Endothelial cell of umbilical vein (primary cell): ENCODE results near the gene PRKG1. TPM values are rescaled to one million over a fixed set of nuclear protein-coding genes. Genes with fewer than 3 reads are reported as not detected.
A peak's percentile ranks its signal among the peaks of the same experiment; 100 is the strongest.

Experiments used
- BruUV-seq: library from RNA; stranded (reverse); fragments of 400-500 nt; replicated peaks from 2 replicates; lab custom pipeline; 2021; lab: Mats Ljungman, UMichigan
- CTCF ChIA-PET: fragments of 300-600, 350-600 bp; sonication (Branson Sonifier 250); formaldehyde crosslinking; loops from one replicate; lab custom pipeline; 2021; ENCODE audit warnings: antibody characterized with exemption, inconsistent platforms; lab: Charles Lee
- POLR2A ChIA-PET: fragments of 300-600, 350-600 bp; sonication (Branson Sonifier 250); formaldehyde crosslinking; loops from one replicate; lab custom pipeline; 2021; ENCODE audit warnings: antibody characterized with exemption, inconsistent platforms; lab: Charles Lee
- DNase-seq: peaks from one replicate; pipeline ENCODE4 v3.0.0-alpha.2; 2011; ENCODE audit warnings: low read depth, low spot score
- FAIRE-seq: peaks from 2 replicates; lab custom pipeline; 2011; peaks lifted over from hg19 to GRCh38; lab: Jason Lieb, UNC
- H2AFZ ChIP-seq: 2 replicates; pipeline ENCODE4 v1.6.0; 2012; ENCODE audit warnings: low read depth, low read length, control low read depth, inconsistent platforms
- H3K27ac ChIP-seq: 2 replicates; pipeline ENCODE4 v1.5.1; 2011; ENCODE audit warnings: low read depth, mild to moderate bottlenecking, control low read depth, low read length, moderate library complexity; ENCODE audit not compliant: insufficient read depth
- H3K27me3 ChIP-seq, 2 experiments: 2 replicates each; pipeline versions ENCODE4 v1.6.0 to v1.6.1; 2011; ENCODE audit warnings: low read length in 2 of 2, mixed read lengths in 1 of 2; ENCODE audit not compliant: control insufficient read depth in 2 of 2, insufficient read depth in 2 of 2
- H3K36me3 ChIP-seq, 2 experiments: 2 replicates in 1 of 2; 3 replicates in 1 of 2; pipeline ENCODE4 v1.5.1; 2011; ENCODE audit warnings: low read length in 2 of 2, mild to moderate bottlenecking in 1 of 2, moderate library complexity in 1 of 2; ENCODE audit not compliant: control insufficient read depth in 2 of 2, insufficient read depth in 2 of 2; ENCODE audit errors: extremely low read depth in 1 of 2
- H3K4me1 ChIP-seq: 3 replicates; pipeline ENCODE4 v1.5.1; 2011; ENCODE audit warnings: mild to moderate bottlenecking, low read length; ENCODE audit not compliant: control insufficient read depth, insufficient read depth; ENCODE audit errors: extremely low read depth
- H3K4me2 ChIP-seq: 2 replicates; pipeline ENCODE4 v1.6.1; 2011; ENCODE audit warnings: low read length, control low read depth, mixed read lengths; ENCODE audit not compliant: insufficient read depth
- H3K4me3 ChIP-seq, 3 experiments: fragments of 200-600 bp in 1 of 3; sonication (generic), shearing (Covaris generic) in 1 of 3; replicated peaks in 1 of 3; 2 replicates each; pipeline ENCODE4 v1.5.1; 2011 to 2016; ENCODE audit warnings: control low read depth in 3 of 3, low read length in 3 of 3, mild to moderate bottlenecking in 2 of 3, inconsistent platforms in 1 of 3, low read depth in 1 of 3, moderate library complexity in 1 of 3; ENCODE audit not compliant: insufficient read depth in 1 of 3
- H3K79me2 ChIP-seq: 2 replicates; pipeline ENCODE4 v1.6.0; 2012; ENCODE audit warnings: low read length, inconsistent platforms; ENCODE audit not compliant: control insufficient read depth, insufficient read depth
- H3K9ac ChIP-seq: replicated peaks from 2 replicates; pipeline ENCODE3; 2011; ENCODE audit warnings: low read length, control low read depth; ENCODE audit not compliant: insufficient read depth; ENCODE audit errors: extremely low read depth
- H3K9me1 ChIP-seq: replicated peaks from 3 replicates; pipeline ENCODE4 v1.6.0; 2011; ENCODE audit warnings: mild to moderate bottlenecking, low read length; ENCODE audit not compliant: control insufficient read depth, insufficient read depth; ENCODE audit errors: extremely low read depth
- H3K9me3 ChIP-seq: replicated peaks from 2 replicates; pipeline ENCODE4 v1.5.1; 2012; ENCODE audit warnings: low read length, inconsistent platforms; ENCODE audit not compliant: control insufficient read depth, insufficient read depth
- H4K20me1 ChIP-seq: replicated peaks from 2 replicates; pipeline ENCODE3; 2011; ENCODE audit warnings: mild to moderate bottlenecking, low read length; ENCODE audit not compliant: control insufficient read depth, insufficient read depth; ENCODE audit errors: extremely low read depth
- EZH2 ChIP-seq: IDR thresholded peaks from 2 replicates; pipeline ENCODE4 v1.6.1; 2012; ENCODE audit warnings: borderline replicate concordance, low read depth, mild to moderate bottlenecking, moderate library complexity, low read length, inconsistent platforms; ENCODE audit not compliant: severe bottlenecking
- FOS ChIP-seq: IDR thresholded peaks from 2 replicates; pipeline ENCODE4 v1.6.1; 2011; ENCODE audit warnings: mild to moderate bottlenecking, low read length, moderate library complexity, borderline replicate concordance; ENCODE audit not compliant: insufficient read depth
- GATA2 ChIP-seq: IDR thresholded peaks from 2 replicates; pipeline ENCODE4 v1.7.0; 2011; ENCODE audit warnings: low read depth, mild to moderate bottlenecking, moderate library complexity, mixed read lengths, low read length; ENCODE audit not compliant: insufficient read length, insufficient read depth
- JUN ChIP-seq: IDR thresholded peaks from 2 replicates; pipeline ENCODE4 v1.6.1; 2011; ENCODE audit warnings: borderline replicate concordance, low read depth; ENCODE audit not compliant: insufficient read length, insufficient read depth
- MAX ChIP-seq: IDR thresholded peaks from 2 replicates; pipeline ENCODE4 v1.6.1; 2011; ENCODE audit not compliant: insufficient read depth, insufficient read length
- MYC ChIP-seq: IDR thresholded peaks from one replicate; pipeline ENCODE4 v1.6.1; 2011; ENCODE audit warnings: mild to moderate bottlenecking, low read depth, low read length
- POLR2A ChIP-seq: IDR thresholded peaks from 2 replicates; pipeline ENCODE4 v1.6.1; 2012; ENCODE audit warnings: low read depth, mild to moderate bottlenecking, control low read depth, low read length
- POLR2AphosphoS5 ChIP-seq: IDR thresholded peaks from 2 replicates; pipeline ENCODE4 v1.6.1; 2012; ENCODE audit warnings: low read depth, mild to moderate bottlenecking, control low read depth, low read length, moderate library complexity; ENCODE audit not compliant: insufficient read depth
- dilution Hi-C: fragments of 300-500 bp; cut with MboI; formaldehyde crosslinking; loops from one replicate; pipeline ENCODE4 v1.15.0; 2019; ENCODE audit warnings: low sequenced_read_pairs; ENCODE audit not compliant: extremely low pct_ligation_motif_present
- intact Hi-C: fragments of 100-400 bp; cut with micrococcal nuclease; formaldehyde crosslinking; loops from one replicate; pipeline ENCODE4 v1.10.0; 2022
- polyA plus RNA-seq, 4 experiments: library from polyadenylated mRNA; depleted of rRNA in 3 of 4; stranded (reverse) in 3 of 4; unstranded in 1 of 4; fragments of >200 nt; gene quantifications; 2 replicates each; pipeline versions ENCODE4 v1.2.1 to v1.2.3, GENCODE V29; 2011 to 2012; ENCODE audit warnings: missing spikeins in 1 of 4
- total RNA-seq: library from RNA; stranded (reverse); gene quantifications from 2 replicates; pipeline ENCODE4 v1.2.3, GENCODE V29; 2021
- TF ChIP-seq, protein P1 (sequence below), 2 donors: IDR thresholded peaks; 1 replicate in 1 of 2; 2 replicates in 1 of 2; pipeline ENCODE4 v1.5.1; 2011; ENCODE audit warnings: low read length in 2 of 2, mild to moderate bottlenecking in 2 of 2, moderate library complexity in 2 of 2, control low read depth in 1 of 2, inconsistent platforms in 1 of 2, low read depth in 1 of 2; ENCODE audit not compliant: insufficient read depth in 1 of 2; ENCODE audit errors: extremely low read depth in 1 of 2

Gene PRKG1
- total and polyA plus RNA-seq, 2 donors (not counting 3 experiments of a cell fraction or from before 2014, with no cell fraction given) = 0.01 to 0.18 TPM

DNA sequence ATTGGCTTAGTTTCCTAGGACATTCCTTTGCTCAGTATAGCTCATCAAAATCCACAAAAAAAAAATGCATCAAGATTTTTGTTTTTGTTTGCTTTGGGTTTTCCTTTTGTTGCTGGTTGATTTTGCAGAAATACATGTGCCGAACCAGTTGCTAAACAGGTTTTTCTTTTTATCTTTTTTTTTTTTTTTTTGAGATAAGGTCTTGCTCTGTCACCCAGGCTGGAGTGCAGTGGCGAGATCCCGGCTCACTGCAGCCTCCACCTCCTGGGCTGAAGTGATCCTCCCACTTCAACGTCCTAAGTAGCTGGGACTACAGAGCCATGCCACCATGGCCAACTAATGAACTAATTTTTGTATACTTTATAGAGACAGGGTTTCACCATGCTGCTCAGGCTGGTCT is 616.8 kb downstream of the PRKG1 start:
- no TSS peak for BruUV-seq
- no peaks in the 10 kb centered on the region for H3K79me2 ChIP-seq
- ChIA-PET CTCF (interaction anchor here (0.6 to 1.2 kb wide), 4 partner anchors 9 to 564 kb away, joined by 3 to 6 read pairs (median 4); no protein-coding TSS in a partner anchor), POLR2A (interaction anchor here (0.7 kb wide), 1 partner anchor 217 kb away, joined by 3 read pairs; no protein-coding TSS in a partner anchor)
- TF ChIP-seq GATA2 = no peak
- TF ChIP-seq, protein P1, sequence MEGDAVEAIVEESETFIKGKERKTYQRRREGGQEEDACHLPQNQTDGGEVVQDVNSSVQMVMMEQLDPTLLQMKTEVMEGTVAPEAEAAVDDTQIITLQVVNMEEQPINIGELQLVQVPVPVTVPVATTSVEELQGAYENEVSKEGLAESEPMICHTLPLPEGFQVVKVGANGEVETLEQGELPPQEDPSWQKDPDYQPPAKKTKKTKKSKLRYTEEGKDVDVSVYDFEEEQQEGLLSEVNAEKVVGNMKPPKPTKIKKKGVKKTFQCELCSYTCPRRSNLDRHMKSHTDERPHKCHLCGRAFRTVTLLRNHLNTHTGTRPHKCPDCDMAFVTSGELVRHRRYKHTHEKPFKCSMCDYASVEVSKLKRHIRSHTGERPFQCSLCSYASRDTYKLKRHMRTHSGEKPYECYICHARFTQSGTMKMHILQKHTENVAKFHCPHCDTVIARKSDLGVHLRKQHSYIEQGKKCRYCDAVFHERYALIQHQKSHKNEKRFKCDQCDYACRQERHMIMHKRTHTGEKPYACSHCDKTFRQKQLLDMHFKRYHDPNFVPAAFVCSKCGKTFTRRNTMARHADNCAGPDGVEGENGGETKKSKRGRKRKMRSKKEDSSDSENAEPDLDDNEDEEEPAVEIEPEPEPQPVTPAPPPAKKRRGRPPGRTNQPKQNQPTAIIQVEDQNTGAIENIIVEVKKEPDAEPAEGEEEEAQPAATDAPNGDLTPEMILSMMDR (IDR thresholded peaks at IDR 0.05; ENCODE audit: extremely low read depth in 1 of 2, insufficient read depth in 1 of 2, low read depth in 1 of 2, low read length in 2 of 2) = no peak
- no peak for TF ChIP-seq POLR2A
- no peaks in the 10 kb centered on the region for H3K9me1 ChIP-seq
- intact Hi-C loops = loop anchor here (10.0 kb wide), 1 partner anchor 626 kb away; no protein-coding TSS in a partner anchor
- no peaks in the 10 kb centered on the region for H3K27me3 ChIP-seq
- FAIRE-seq (no peak), DNase-seq (no peak)
- dilution Hi-C loops = no loop called here
- no peak overlapping the region for H3K27ac ChIP-seq
- no peak overlapping the region for H2AFZ ChIP-seq
- no peaks in the 10 kb centered on the region for H3K9me3 ChIP-seq
- no peak overlapping the region for H3K4me2 ChIP-seq
- no peaks in the 10 kb centered on the region for H3K36me3 ChIP-seq
- peaks cover 5% of the 10 kb centered on the region for H3K4me1 ChIP-seq
- H3K4me3 ChIP-seq = no peak overlapping the region
- H4K20me1 ChIP-seq = no peaks in the 10 kb centered on the region
- H3K9ac ChIP-seq = no peak overlapping the region

- Histone ChIP-seq H3K9me3 (no peaks in the 10 kb centered on the region), H3K4me2 (peak overlapping the region; percentile 42), H3K36me3 (peaks cover 0 to 2% of the 10 kb centered on the region in 2 experiments), H4K20me1 (no peaks in the 10 kb centered on the region), H2AFZ (no peak overlapping the region), H3K4me3 (no peak overlapping the region), H3K9me1 (no peaks in the 10 kb centered on the region), H3K4me1 (peaks cover 18% of the 10 kb centered on the region), H3K9ac (no peak overlapping the region), H3K27ac (no peak overlapping the region), H3K79me2 (peaks cover 29% of the 10 kb centered on the region), H3K27me3 (no peaks in the 10 kb centered on the region)
- ChIA-PET CTCF (interaction anchor here (0.6 to 2.0 kb wide), 3 partner anchors 11 to 293 kb away, joined by 3 to 7 read pairs (median 4); no protein-coding TSS in a partner anchor), POLR2A (no interaction called here)
- dilution Hi-C loops = no loop called here
- intact Hi-C loops = loop anchor here (10.0 kb wide), 1 partner anchor 629 kb away; no protein-coding TSS in a partner anchor
- FAIRE-seq = no peak
- no peak for TF ChIP-seq POLR2A
- TF ChIP-seq MAX = no peak
- no peak for TF ChIP-seq JUN
- no peak for TF ChIP-seq GATA2
- no peak for TF ChIP-seq FOS
- TF ChIP-seq, protein P1 (IDR thresholded peaks at IDR 0.05; ENCODE audit: extremely low read depth in 1 of 2, insufficient read depth in 1 of 2, low read depth in 1 of 2, low read length in 2 of 2) = no peak
- no peak for TF ChIP-seq EZH2
- TF ChIP-seq MYC = no peak
- no peak for TF ChIP-seq POLR2AphosphoS5
- BruUV-seq = no TSS peak
- DNase-seq = no peak
Measured at GRCh38 chr10:51694086-51694768, 619.9 kb downstream of the PRKG1 start.
